Urothelium cell line (cell line): ENCODE data around the gene ARMCX1.
"Not testable (repeated sequence)": the region's sequence is repeated elsewhere in the genome, so short reads cannot be mapped to it uniquely, and the experiment has no call there.

ENCODE experiments used
- DNase-seq: peaks from one replicate; pipeline ENCODE4 v3.0.0; 2011; ENCODE audit warnings: low spot score, mixed read lengths
- FAIRE-seq: peaks from 2 replicates; lab custom pipeline; 2011; peaks lifted over from hg19 to GRCh38; lab: Jason Lieb, UNC

Gene ARMCX1

DNA sequence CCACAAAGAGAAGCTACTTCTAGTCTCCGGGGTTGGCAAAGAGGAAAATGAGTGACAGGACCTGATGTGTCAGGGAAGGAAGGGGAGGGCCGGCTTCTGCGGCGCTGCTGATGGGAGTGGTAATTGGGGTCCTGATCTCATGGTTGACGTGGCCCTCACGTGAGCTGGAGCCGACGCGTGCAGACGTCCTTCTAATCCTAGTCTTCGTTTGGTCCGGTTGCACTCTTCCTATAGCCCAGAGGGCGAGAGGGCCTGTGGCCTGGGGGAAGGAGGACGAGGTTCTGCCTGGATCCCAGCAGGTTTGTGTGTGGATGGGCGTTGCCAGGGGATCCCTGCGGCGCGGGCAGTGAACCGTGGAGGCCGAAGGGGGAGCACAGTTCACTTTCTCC lies at the start of gene ARMCX1:
TSS of gene ARMCX1 (plus strand) at position 186 of the 389 bp plus-strand sequence. CDS start 2,384 bp downstream, outside the sequence.
- FAIRE-seq, result no peak
- peak; percentile 64 for DNase-seq

DNA sequence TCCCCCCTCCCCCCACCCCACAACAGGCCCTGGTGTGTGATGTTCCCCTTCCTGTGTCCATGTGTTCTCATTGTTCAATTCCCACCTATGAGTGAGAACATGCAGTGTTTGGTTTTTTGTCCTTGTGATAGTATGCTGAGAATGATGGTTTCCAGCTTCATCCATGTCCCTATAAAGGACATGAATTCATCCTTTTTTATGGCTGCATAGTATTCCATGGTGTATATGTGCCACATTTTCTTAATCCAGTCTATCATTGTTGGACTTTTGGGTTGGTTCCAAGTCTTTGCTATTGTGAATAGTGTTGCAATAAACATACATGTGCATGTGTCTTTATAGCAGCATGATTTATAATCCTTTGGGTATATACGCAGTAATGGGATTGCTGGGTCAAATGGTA lies 47.4 kb upstream of the ARMCX1 start:
- FAIRE-seq, DNase-seq: not testable (repeated sequence)

DNA sequence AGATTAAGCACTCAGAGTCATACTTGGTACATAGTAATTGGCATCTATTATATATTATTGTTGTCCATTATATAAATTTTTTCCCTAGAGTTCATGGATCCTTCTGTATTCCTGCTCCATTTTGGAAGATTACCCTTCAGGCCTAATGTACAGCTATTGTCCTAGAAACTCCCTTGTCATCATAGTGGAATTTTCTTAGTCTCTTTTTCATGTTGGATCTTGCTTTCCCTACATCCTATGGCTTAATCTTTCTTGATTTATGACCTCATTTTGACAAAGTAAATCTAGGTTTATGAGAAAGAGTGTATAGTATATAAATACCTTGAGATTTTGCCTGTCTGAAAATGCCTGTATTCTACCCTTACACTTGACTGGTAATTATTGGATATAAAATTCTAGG lies 43.0 kb upstream of the ARMCX1 start:
- no peak for DNase-seq
- no peak for FAIRE-seq

DNA sequence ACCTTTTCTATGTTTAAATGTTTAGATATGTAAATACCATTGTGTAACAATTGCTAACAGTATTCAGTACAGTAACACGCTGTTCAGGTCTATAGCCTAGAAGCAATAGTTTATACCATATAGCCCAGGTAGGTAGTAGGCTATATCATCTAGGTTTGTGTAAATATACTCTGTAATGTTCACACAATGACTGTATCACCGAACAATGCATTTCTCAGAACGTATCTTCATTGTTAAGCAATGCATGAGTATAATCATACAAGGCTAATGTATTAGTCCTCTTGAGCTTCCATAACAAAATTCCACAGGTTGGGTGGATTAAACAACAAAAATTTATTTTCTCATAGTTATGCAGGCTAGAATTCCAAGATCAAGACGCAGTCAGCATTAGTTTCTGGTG lies 42.4 kb upstream of the ARMCX1 start:
- FAIRE-seq (no peak), DNase-seq (no peak)

DNA sequence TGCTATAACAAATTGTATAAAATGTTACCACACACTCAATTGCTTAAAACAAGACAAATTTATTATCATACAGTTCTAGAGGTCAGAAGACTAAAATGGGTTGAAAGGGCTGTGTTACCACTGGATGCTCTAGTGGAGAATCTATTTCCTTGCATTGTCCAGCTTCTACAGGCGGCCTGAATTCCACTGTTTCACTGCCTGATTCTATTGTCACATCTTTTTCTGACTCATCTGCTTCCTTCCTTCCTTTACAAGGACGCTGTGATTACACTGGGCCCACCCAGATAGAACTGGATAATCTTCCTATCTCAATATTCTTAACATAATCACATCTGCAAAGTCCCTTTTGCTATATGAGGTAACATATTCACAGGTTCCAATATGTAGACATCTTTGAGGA lies 19.4 kb upstream of the ARMCX1 start:
- FAIRE-seq (no peak), DNase-seq (no peak)

DNA sequence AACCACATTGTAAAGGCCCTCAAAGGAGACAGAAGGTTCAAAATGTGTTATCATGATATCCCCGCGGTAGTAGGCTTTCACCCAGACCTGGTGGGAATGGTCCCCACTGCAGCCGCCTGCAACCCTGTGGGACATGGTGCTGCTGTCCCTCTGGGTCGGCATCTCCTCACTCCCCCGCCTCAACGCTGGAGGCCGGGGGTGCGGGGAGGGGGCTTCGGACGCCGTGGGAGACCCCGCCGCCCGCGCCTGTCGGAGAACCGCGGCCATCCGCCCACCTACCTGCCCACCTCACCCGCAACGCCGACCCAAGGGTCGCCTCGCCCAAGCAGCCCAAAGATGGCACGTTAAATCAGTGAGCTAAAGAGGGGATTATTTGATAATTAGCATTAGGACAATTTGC lies 11.2 kb upstream of the ARMCX1 start:
- DNase-seq (no peak), FAIRE-seq (no peak)

DNA sequence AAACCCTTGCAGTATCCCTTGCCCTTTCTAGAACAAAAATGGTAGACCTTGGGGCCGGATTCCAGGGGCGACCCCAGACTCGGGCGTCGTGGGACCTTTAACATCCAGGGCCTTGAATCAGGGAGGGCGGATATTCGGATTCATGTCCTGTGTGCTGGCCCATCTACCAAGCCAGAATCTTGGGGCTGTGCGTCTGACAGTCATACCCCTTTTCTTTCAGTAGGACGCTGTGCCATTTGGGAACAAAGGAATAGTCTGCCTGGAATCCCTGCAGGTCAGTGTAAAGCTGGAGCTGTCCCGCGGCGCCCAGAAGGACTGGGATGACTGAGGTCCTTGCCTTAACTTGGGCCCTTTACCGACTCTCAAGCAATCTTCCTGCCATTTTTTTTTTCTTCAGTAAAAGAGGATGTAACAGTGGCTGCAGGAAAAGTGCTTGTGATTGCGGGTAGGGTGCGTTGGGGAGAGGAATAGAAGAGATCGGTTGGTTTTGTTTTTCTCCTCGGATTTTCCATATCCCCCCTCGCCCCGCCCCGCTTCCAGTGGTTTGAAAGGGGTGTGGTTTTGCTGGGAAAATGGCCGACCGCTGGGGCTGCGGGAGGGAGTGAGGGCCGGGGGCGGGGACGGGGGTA lies 518 bp downstream of the ARMCX1 start:
- FAIRE-seq (no peak), DNase-seq (peak; percentile 65)

DNA sequence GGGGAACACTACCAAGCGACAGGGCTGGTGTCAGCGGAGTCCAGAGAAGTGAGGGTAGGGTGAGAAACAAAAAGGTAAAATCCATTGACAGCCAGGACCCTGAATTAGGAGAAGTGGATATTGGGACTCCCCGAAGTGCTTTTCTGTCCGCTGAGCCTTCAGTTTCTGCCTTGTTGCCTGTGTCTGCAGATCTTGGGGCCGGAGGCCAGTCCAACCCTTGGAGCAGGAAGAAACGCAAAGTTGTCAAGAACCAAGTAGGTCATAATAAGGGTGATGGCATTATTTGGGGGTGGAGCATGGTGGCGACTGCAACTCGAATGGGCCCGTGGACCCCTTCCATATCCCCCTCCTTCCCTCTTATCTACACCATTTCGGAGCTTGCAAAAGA lies 1.0 kb downstream of the ARMCX1 start:
- DNase-seq (no peak), FAIRE-seq (no peak)

DNA sequence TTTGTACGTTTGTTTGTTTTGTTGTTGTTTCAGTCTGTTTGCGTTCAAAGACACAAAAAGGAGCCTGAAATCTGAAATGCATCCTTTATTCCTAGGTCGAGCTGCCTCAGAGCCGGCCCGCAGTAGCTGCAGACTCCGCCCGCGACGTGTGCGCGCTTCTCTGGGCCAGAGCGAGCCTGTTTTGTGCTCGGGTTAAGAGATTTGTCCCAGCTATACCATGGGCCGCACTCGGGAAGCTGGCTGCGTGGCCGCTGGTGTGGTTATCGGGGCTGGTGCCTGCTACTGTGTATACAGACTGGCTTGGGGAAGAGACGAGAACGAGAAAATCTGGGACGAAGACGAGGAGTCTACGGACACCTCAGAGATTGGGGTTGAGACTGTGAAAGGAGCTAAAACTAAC lies 2.4 kb downstream of the ARMCX1 start:
- FAIRE-seq (no peak), DNase-seq (no peak)

DNA sequence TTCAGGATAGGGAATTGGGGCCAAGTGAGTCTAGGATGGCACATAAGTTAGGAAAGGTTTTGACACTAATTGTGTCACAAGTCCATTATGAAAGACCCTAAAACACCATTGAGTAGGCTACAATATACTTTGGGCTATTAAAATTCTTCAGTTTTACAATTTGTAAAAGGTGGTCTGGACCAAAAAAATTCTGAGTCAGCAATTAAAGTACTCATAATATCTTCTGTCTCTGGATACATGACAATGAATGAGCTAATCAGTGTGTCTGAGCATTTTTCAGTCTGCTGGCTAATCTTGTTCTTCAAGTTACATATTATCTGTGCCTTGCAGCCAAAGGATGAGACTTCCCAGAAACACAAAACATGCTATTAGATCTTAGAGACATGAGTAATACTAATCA lies 14.3 kb downstream of the ARMCX1 start:
- FAIRE-seq (no peak), DNase-seq (no peak)

DNA sequence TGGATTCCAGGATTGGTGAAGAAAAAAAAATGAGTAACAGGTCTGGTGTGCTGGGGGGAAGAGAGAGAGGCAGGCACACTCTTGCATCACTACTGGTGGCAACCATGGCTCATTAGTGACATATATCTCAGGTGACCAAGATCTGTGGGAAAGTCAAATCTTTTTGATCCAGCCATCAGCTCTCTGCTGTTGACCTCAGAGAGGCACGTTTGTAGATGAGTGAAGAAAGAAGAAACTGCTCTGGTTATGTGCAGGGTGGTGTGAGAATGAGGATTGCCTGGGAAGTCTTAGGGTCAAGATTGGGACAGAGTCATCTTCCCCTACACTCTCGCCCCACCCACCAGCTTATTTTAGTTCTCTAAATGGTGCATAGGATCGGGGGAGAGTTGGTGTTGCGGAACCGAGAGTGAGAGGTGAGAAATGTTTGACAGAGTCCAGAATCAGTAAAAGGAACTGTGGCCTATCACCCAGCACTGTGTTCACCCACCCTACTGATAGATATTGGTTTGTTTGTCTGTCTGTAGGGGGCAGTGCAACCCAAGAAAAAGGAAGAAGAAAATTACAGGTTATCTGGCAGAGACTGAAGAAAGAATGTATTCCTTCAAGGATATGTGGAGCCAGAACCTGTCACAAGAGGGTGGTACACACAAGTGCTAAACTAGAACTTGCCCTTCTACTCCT lies 45.5 kb downstream of the ARMCX1 start:
- peak; percentile 49 for DNase-seq
- no peak for FAIRE-seq

DNA sequence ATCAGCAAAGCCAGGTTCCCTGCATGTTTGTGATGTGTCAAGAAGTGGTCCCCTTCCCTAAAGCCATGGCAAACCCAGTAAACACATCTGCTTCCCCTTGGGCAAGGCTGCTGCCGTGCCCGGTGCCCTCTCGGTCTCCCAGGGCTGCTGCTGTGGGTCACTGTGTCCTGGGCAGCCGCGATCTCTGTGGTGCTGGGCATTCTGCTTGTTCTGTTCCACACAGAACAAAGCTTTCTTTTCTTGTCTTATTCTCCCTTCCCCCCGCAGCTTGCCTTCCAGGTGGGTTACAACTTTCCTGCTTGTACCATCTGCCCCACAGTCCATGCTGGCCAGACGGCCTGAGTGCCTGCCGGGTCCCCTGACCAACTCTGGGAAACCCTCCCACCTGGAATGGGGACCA lies 49.2 kb downstream of the ARMCX1 start:
- FAIRE-seq, result peak; percentile 63

DNA sequence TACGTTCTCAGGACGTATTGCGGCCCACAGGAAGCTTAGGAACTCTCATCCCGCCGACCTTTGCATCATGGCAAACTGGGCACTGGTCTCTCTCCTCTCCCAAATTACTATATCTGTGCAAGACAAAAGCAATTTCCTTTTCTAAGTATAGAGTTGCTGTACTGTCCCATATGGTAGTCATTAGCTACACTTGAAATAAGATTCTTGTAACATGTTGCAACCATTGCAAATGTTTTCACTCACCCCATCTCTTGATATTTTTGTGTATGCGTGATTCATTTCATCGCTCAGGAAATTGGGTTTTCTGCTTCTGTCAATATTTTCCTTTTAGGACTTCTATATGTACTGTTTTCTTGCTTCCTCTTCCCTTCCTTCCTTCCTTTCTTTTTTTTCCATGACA lies 51.7 kb downstream of the ARMCX1 start:
- no peak for DNase-seq
- FAIRE-seq, result no peak

More for the DNA sequence above, 49.2 kb downstream of the ARMCX1 start:
- DNase-seq, result not testable (repeated sequence)
